K562 (cell line): Measurements from ENCODE around the gene TRMT1. TPM values are rescaled to one million over a fixed set of nuclear protein-coding genes. Genes with fewer than 3 reads are reported as not detected.

Experiments
- ATF2 ChIP-seq: sonication (generic); formaldehyde crosslinking; IDR thresholded peaks from 2 replicates; pipeline ENCODE4 v1.8.1; 2022; ENCODE audit warnings: missing genetic modification reagents
- CEBPB ChIP-seq: fragments of 450-650 bp; IDR thresholded peaks from 2 replicates; pipeline ENCODE4 v1.6.1; 2016; ENCODE audit warnings: missing genetic modification characterization, missing compliant biosample characterization
- CHD4 ChIP-seq: fragments of 200-600 bp; sonication (generic); IDR thresholded peaks from 3 replicates; pipeline ENCODE4 v1.6.1; 2012; ENCODE audit warnings: low read depth, mild to moderate bottlenecking, mixed read lengths, low read length, inconsistent platforms; ENCODE audit not compliant: insufficient read depth, insufficient replicate concordance, poor library complexity, severe bottlenecking
- E4F1 ChIP-seq: fragments of 250-450 bp; sonication (Bioruptor Pico); IDR thresholded peaks from 2 replicates; pipeline ENCODE4 v1.5.0; 2021; ENCODE audit warnings: mild to moderate bottlenecking, borderline replicate concordance
- FOS ChIP-seq: IDR thresholded peaks from 3 replicates; pipeline ENCODE4 v1.6.1; 2011; ENCODE audit not compliant: insufficient read length; ENCODE audit errors: extremely low read depth
- MAX ChIP-seq: sonication (generic); formaldehyde crosslinking; IDR thresholded peaks from 2 replicates; pipeline ENCODE4 v1.9.0; 2022; ENCODE audit warnings: mild to moderate bottlenecking, missing genetic modification reagents
- MCM5 ChIP-seq: fragments of 450-650 bp; IDR thresholded peaks from 2 replicates; pipeline ENCODE4 v1.6.1; 2016; ENCODE audit warnings: low read depth
- RBBP5 ChIP-seq: fragments of 200-600 bp; sonication (generic); IDR thresholded peaks from 2 replicates; pipeline ENCODE4 v1.6.1; 2012; ENCODE audit warnings: borderline replicate concordance, mild to moderate bottlenecking, low read length, control low read depth, inconsistent platforms; ENCODE audit not compliant: insufficient read depth, poor library complexity, severe bottlenecking
- SIN3A ChIP-seq, 2 experiments: fragments of 150-350 bp in 1 of 2; IDR thresholded peaks; 2 replicates each; pipeline ENCODE4 v1.6.1; 2011 to 2016; ENCODE audit warnings: borderline replicate concordance in 2 of 2, low read depth in 2 of 2, low read length in 2 of 2, mild to moderate bottlenecking in 2 of 2, moderate library complexity in 2 of 2; ENCODE audit not compliant: control insufficient read depth in 1 of 2
- ZBTB40 ChIP-seq, 2 experiments: fragments of 450-650 bp in 1 of 2; sonication (generic) in 1 of 2; formaldehyde crosslinking in 1 of 2; IDR thresholded peaks; 2 replicates each; pipeline versions ENCODE4 v1.7.1 to v1.9.0; 2016 to 2022; ENCODE audit warnings: inconsistent platforms in 1 of 2, mild to moderate bottlenecking in 1 of 2, missing genetic modification reagents in 1 of 2
- ZNF121 ChIP-seq: sonication (generic); formaldehyde crosslinking; conservative IDR thresholded peaks from 2 replicates; pipeline ENCODE4 v1.8.0; 2022; ENCODE audit warnings: missing genetic modification reagents
- ZNF644 ChIP-seq: fragments of 200-800 bp; sonication (Bioruptor generic); IDR thresholded peaks from 2 replicates; pipeline ENCODE4 v1.6.1; 2016; ENCODE audit warnings: low read depth, missing genetic modification characterization, missing compliant biosample characterization
- ZNF668 ChIP-seq: fragments of 250-450 bp; sonication (Bioruptor Pico); IDR thresholded peaks from 2 replicates; pipeline ENCODE4 v1.8.0; 2022; ENCODE audit warnings: mild to moderate bottlenecking, inconsistent platforms
- polyA plus RNA-seq, 8 experiments: library from polyadenylated mRNA; depleted of rRNA in 4 of 8; stranded (reverse) in 5 of 8; unstranded in 3 of 8; fragments of >200 nt; fragmentation: Nextera tagmentation in 2 of 8; fragmentation: Illumina TruSeq in 1 of 8; extraction: Ambion mirVana in 2 of 8; extraction: Trizol in 1 of 8; gene quantifications; 2 replicates each; pipeline versions ENCODE4 v1.2.1 to v1.2.3, GENCODE V29; 2011 to 2014; ENCODE audit warnings: inconsistent platforms in 1 of 8, missing spikeins in 1 of 8
- total RNA-seq, 7 experiments: library from RNA; depleted of rRNA in 6 of 7; stranded (reverse); fragments of >200 nt in 6 of 7; fragmentation: Illumina TruSeq in 2 of 7; extraction: Trizol in 2 of 7; gene quantifications; 2 replicates each; pipeline versions ENCODE4 v1.2.1 to v1.2.3, GENCODE V29; 2011 to 2021; ENCODE audit warnings: low replicate concordance in 1 of 7

Gene TRMT1
- total and polyA plus RNA-seq, 9 of the 15 experiments (the other 6 are each of a cell fraction or from before 2014, with no cell fraction given): 5.8 to 158 (median 54.3) TPM

GRCh38 chr19:13117176-13117771 is 734 bp upstream of the TRMT1 start (continued):
- TF ChIP-seq ZNF121 (CRISPR knock-in tag) (no peak), E4F1 (no peak), FOS (no peak), RBBP5 (no peak), MAX (CRISPR knock-in tag) (no peak), CEBPB (tag) (no peak), ZNF644 (tag) (no peak), CHD4 (no peak), MCM5 (no peak), ZBTB40 (IDR thresholded peaks at IDR 0.05) (peak; percentile 53; the same call in 1 of the 2 replicates), ZBTB40 (CRISPR knock-in tag; IDR thresholded peaks at IDR 0.05) (no peak), ZNF668 (no peak), SIN3A (IDR thresholded peaks at IDR 0.05; ENCODE audit: borderline replicate concordance in 2 of 2, control insufficient read depth in 1 of 2, low read depth in 2 of 2, low read length in 2 of 2) (no peak), ATF2 (CRISPR knock-in tag) (no peak)
